ENCODE results near the gene DCN. TPM values are rescaled to one million over a fixed set of nuclear protein-coding genes. Genes with fewer than 3 reads are reported as not detected.

DCN gene
- total RNA-seq, 1 donor from 2014 or later = 843 TPM

DNA sequence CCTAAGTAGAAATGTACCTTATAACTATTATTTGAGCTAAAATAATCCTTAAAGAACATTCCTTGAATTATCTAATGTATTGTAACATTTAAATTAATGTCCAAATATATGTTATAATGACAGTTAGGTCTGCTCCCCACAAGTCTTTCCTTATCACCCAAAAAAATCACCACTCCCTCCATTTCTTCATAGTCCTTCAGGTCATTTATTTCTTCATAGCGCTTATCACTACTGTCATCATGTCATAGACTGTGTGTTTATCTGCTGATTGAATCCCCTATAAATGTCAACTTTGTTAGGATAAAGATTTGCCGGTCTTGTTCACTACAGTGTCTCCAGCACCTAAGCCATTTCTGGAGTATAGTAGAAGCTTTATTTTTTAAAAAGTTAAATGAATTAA, 83.3 kb downstream of the DCN start:
- Histone ChIP-seq H3K4me1 (peaks cover 6% of the 10 kb centered on the region), H3K4me3 (no peak overlapping the region), H3K36me3 (peaks cover 4% of the 10 kb centered on the region), H3K27me3 (ENCODE audit: low read depth) (no peaks in the 10 kb centered on the region), H3K9me3 (no peaks in the 10 kb centered on the region), H3K27ac (peak overlapping the region; percentile 10)
- TF ChIP-seq, protein P1, sequence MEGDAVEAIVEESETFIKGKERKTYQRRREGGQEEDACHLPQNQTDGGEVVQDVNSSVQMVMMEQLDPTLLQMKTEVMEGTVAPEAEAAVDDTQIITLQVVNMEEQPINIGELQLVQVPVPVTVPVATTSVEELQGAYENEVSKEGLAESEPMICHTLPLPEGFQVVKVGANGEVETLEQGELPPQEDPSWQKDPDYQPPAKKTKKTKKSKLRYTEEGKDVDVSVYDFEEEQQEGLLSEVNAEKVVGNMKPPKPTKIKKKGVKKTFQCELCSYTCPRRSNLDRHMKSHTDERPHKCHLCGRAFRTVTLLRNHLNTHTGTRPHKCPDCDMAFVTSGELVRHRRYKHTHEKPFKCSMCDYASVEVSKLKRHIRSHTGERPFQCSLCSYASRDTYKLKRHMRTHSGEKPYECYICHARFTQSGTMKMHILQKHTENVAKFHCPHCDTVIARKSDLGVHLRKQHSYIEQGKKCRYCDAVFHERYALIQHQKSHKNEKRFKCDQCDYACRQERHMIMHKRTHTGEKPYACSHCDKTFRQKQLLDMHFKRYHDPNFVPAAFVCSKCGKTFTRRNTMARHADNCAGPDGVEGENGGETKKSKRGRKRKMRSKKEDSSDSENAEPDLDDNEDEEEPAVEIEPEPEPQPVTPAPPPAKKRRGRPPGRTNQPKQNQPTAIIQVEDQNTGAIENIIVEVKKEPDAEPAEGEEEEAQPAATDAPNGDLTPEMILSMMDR (IDR thresholded peaks at IDR 0.05) = no peak
- intact Hi-C loops (cut with DNase I) = no loop called here
- ATAC-seq (no peak), DNase-seq (no peak)

DNA sequence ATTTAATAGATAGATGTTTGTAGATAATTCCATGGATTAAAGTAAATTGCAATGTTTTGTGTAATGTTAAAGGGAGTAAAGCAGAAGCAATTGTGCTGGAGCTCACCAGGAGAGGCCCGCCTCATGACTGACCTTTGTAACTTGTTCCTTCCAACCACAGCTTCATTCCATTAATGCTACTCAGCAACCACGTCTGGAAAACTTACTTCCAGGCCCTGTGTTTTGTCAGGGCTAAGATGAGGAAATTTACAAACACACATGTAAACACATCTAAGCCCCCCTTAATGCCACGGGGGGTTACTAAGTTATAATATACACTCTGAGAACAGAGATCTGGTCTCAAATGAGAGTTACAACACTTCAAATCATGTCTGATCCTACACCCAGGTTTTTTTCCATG, 83.7 kb downstream of the DCN start:
- Histone ChIP-seq H3K36me3 (peaks cover 4% of the 10 kb centered on the region), H3K27me3 (ENCODE audit: low read depth) (no peaks in the 10 kb centered on the region), H3K9me3 (no peaks in the 10 kb centered on the region), H3K4me3 (no peak overlapping the region), H3K4me1 (peaks cover 6% of the 10 kb centered on the region), H3K27ac (peak overlapping the region; percentile 10)
- no peak for DNase-seq
- intact Hi-C loops (cut with DNase I) = no loop called here
- no peak for ATAC-seq
- TF ChIP-seq, protein P1 (IDR thresholded peaks at IDR 0.05) = no peak

DNA sequence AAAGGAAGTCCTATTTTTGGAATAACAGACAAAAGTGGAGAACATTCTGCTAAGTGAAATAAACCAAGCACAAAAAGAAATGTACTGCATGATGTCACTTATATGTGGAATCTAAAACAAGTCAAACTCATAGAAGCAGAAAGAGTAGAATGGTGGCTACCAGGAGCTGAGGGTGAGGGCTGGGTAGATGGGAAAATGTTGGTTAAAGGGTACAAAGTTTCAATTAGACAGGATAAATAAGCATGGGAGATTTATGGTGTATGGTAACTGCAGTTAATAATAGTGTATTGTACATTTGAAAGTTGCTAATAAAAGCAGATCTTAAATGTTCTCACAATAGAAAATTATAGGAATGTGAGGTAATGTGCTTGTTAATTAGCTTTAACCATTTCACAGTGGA, 84.2 kb downstream of the DCN start:
- H3K9me3 ChIP-seq = no peaks in the 10 kb centered on the region
- peaks cover 4% of the 10 kb centered on the region for H3K36me3 ChIP-seq
- H3K4me3 ChIP-seq = no peak overlapping the region
- H3K27ac ChIP-seq = no peak overlapping the region
- H3K4me1 ChIP-seq = peaks cover 6% of the 10 kb centered on the region
- ATAC-seq = no peak
- intact Hi-C loops (cut with DNase I) = no loop called here
- H3K27me3 ChIP-seq (ENCODE audit: low read depth) = no peaks in the 10 kb centered on the region
- DNase-seq = no peak
- TF ChIP-seq, protein P1 (IDR thresholded peaks at IDR 0.05) = no peak

DNA sequence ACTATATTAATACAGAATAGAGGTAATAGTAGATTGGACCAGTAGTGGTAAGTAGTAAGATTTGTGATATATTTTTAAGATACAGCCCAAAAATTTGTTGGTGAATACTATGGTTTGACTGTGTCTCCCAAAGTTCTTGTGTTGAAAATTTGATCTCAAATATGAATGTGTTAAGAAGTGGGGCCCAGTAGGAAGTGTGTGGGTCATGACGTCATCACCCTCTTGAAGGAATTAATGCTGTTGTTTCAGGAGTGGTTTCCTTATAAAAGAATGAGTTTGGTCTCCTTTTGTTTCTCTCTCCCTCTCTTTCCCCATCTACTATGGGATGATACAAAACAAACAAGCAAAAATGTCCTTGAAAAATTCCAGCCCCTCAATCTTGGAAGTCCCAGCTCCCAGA, 87.7 kb downstream of the DCN start:
- no peak overlapping the region for H3K4me3 ChIP-seq
- intact Hi-C loops (cut with DNase I) = no loop called here

DNA sequence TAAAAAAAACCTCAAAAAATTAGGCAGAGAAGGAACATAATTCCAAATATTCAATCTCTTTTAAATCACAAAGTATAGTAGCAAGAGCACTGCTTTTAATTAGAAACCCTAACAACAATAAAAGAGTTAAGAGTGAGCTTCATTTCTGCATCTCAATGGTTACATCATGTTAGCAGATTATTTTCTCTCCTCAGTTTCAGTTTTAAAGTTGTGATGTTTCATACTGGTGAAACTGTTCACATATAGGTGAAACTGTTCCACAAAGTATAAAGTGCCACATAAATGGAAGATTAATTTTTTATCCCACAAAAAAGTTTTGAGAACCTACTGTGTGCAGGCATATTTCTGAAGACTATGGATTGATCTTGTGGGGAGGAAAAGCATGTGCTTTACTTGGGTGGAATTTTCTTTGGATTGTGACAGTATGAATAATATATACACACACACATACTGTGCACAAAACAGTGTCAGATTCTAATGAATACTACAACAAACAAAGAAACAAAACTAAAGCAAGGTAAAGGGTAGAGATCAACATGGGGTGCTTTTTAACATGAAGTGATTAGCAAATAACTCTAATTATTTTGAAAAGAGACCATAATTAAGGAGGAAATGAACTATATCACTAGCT, 88.5 kb downstream of the DCN start:
- peaks cover 6% of the 10 kb centered on the region for H3K9me3 ChIP-seq
- H3K4me3 ChIP-seq = no peak overlapping the region
- H3K4me1 ChIP-seq = peaks cover 4% of the 10 kb centered on the region
- H3K36me3 ChIP-seq = no peaks in the 10 kb centered on the region
- intact Hi-C loops (cut with DNase I) = no loop called here
- ATAC-seq = no peak
- DNase-seq = no peak
- H3K27me3 ChIP-seq (ENCODE audit: low read depth) = no peaks in the 10 kb centered on the region
- TF ChIP-seq, protein P1 (IDR thresholded peaks at IDR 0.05) = no peak
- H3K27ac ChIP-seq = no peak overlapping the region

More for the DNA sequence above, 87.7 kb downstream of the DCN start:
- H3K27ac ChIP-seq = no peak overlapping the region
- peaks cover 6% of the 10 kb centered on the region for H3K4me1 ChIP-seq
- DNase-seq (no peak), ATAC-seq (no peak)
- no peaks in the 10 kb centered on the region for H3K27me3 ChIP-seq (ENCODE audit: low read depth)
- H3K9me3 ChIP-seq = no peaks in the 10 kb centered on the region
- no peaks in the 10 kb centered on the region for H3K36me3 ChIP-seq
- TF ChIP-seq, protein P1 (IDR thresholded peaks at IDR 0.05) = no peak
